ENCODE data around the gene ANO9.
"Not testable (repeated sequence)": the region's sequence is repeated elsewhere in the genome, so short reads cannot be mapped to it uniquely, and the experiment has no call there.

Gene ANO9

DNA sequence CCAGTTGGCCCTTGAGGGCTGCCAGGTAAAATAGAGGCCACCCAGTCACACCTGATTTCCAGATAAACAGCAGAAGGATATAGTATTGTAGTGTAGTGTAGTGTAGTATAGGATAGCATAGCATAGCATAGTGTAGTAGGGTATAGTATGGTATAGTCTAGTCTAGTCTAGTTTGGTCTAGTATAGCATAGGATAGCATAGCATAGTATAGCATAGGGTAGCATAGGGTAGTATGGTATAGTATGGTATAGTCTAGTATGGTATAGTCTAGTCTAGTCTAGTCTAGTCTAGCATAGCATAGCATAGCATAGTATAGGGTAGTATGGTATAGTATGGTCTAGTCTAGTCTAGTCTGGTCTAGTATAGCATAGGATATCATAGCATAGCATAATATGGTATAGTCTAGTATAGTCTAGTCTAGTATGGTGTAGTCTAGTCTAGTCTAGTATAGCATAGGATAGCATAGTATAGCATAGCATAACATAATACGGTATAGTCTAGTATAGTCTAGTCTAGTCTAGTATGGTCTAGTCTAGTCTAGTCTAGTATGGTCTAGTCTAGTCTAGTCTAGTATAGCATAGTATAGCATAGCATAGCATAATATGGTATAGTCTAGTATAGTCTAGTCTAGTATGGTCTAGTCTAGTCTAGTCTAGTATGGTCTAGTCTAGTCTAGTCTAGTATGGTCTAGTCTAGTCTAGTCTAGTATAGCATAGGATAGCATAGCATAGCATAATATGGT is 6.6 kb downstream of the ANO9 start:
- H3K36me3 ChIP-seq (ENCODE audit: control insufficient read depth, insufficient read depth, low read length), result peaks cover 18% of the 10 kb centered on the region
- not testable (repeated sequence) for H3K9me3 ChIP-seq (ENCODE audit: control insufficient read depth, low read length); H3K4me3 ChIP-seq (ENCODE audit: insufficient read depth, low read depth, low read length, poor library complexity, severe bottlenecking); DNase-seq; H3K27ac ChIP-seq (ENCODE audit: insufficient read depth, low read length, poor library complexity, severe bottlenecking); H3K27me3 ChIP-seq (replicated peaks; ENCODE audit: control insufficient read depth, insufficient read depth, low read length, poor library complexity, severe bottlenecking)
- H3K4me1 ChIP-seq (ENCODE audit: control insufficient read depth, insufficient read depth, low read length, poor library complexity, severe bottlenecking), result peaks cover 14% of the 10 kb centered on the region

DNA sequence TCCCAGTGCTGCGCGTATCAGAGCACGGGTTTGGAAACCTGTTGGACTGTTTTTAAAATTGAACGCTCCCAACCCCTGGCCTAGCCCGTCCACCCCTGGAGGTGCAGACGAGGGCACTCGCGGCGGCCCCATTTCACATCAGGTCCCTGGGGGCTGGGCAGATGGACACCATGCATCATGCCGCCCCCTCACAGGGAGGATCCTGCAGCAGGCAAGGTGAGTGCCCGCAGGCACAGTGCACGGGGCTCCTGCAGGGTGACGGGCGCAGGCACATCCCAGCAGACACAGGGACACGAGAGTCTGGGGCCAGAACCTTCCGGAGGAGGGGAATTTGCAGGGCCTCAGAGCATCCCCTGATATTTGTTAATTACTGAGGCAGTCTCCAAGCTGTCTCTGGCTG is 7.3 kb downstream of the ANO9 start:
- Histone ChIP-seq H3K27me3 (replicated peaks; ENCODE audit: control insufficient read depth, insufficient read depth, low read length, poor library complexity, severe bottlenecking) (no peaks in the 10 kb centered on the region), H3K36me3 (ENCODE audit: control insufficient read depth, insufficient read depth, low read length) (peaks cover 18% of the 10 kb centered on the region), H3K9me3 (ENCODE audit: control insufficient read depth, low read length) (no peaks in the 10 kb centered on the region)

DNA sequence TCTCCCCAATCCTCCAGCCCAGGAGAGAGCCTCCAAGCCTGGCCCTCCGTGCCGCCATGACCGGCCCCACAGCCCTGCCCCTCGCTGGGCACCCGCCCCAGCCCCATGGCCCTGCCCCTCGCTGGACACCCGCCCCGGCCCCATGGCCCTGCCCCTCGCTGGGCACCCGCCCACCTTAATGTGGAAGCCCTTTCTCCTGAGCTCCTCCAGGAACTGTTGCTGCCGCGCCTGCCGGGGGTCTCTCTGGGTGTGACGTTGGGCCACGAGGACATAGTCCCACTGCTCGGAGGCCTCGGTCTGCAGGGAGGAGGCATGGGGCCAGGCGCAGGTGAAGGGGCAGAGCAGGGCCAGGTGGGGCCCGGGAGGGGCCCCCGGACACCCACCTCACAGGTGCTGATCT is 8.2 kb downstream of the ANO9 start:
- Histone ChIP-seq H3K27ac (ENCODE audit: insufficient read depth, low read length, poor library complexity, severe bottlenecking) (no peak overlapping the region), H3K4me1 (ENCODE audit: control insufficient read depth, insufficient read depth, low read length, poor library complexity, severe bottlenecking) (peaks cover 11% of the 10 kb centered on the region), H3K36me3 (ENCODE audit: control insufficient read depth, insufficient read depth, low read length) (peaks cover 18% of the 10 kb centered on the region), H3K27me3 (replicated peaks; ENCODE audit: control insufficient read depth, insufficient read depth, low read length, poor library complexity, severe bottlenecking) (no peaks in the 10 kb centered on the region), H3K4me3 (ENCODE audit: insufficient read depth, low read depth, low read length, poor library complexity, severe bottlenecking) (no peak overlapping the region), H3K9me3 (ENCODE audit: control insufficient read depth, low read length) (no peaks in the 10 kb centered on the region)
- DNase-seq, result no peak

More for the DNA sequence above, 7.3 kb downstream of the ANO9 start:
- no peak for DNase-seq
- H3K27ac ChIP-seq (ENCODE audit: insufficient read depth, low read length, poor library complexity, severe bottlenecking), result no peak overlapping the region
- H3K4me1 ChIP-seq (ENCODE audit: control insufficient read depth, insufficient read depth, low read length, poor library complexity, severe bottlenecking), result peaks cover 14% of the 10 kb centered on the region
- no peak overlapping the region for H3K4me3 ChIP-seq (ENCODE audit: insufficient read depth, low read depth, low read length, poor library complexity, severe bottlenecking)

DNA sequence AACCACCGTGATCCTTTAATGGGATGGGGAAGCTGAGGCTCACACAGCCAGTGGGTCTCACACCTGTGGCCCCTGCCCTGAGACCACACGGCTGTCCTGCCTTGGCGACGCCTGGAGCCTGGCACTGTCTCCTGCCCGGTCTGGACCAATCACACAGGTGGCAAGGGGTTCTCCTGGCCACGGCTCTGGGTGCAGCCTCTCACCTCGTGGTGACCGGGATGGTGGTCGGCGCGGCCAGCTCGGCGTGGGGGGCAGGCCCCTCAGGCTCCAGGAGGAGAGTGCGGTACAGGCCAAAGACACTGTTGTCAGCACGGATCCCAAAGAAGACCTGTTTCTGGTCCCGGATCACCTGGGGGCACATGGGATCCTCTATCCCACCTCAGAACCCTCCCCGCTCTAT is 8.7 kb downstream of the ANO9 start:
- H3K4me3 ChIP-seq (ENCODE audit: insufficient read depth, low read depth, low read length, poor library complexity, severe bottlenecking), result no peak overlapping the region
- peaks cover 10% of the 10 kb centered on the region for H3K4me1 ChIP-seq (ENCODE audit: control insufficient read depth, insufficient read depth, low read length, poor library complexity, severe bottlenecking)
- H3K9me3 ChIP-seq (ENCODE audit: control insufficient read depth, low read length), result no peaks in the 10 kb centered on the region
- H3K27me3 ChIP-seq (replicated peaks; ENCODE audit: control insufficient read depth, insufficient read depth, low read length, poor library complexity, severe bottlenecking), result no peaks in the 10 kb centered on the region
- no peak for DNase-seq
- H3K36me3 ChIP-seq (ENCODE audit: control insufficient read depth, insufficient read depth, low read length), result peaks cover 23% of the 10 kb centered on the region
- H3K27ac ChIP-seq (ENCODE audit: insufficient read depth, low read length, poor library complexity, severe bottlenecking), result no peak overlapping the region

DNA sequence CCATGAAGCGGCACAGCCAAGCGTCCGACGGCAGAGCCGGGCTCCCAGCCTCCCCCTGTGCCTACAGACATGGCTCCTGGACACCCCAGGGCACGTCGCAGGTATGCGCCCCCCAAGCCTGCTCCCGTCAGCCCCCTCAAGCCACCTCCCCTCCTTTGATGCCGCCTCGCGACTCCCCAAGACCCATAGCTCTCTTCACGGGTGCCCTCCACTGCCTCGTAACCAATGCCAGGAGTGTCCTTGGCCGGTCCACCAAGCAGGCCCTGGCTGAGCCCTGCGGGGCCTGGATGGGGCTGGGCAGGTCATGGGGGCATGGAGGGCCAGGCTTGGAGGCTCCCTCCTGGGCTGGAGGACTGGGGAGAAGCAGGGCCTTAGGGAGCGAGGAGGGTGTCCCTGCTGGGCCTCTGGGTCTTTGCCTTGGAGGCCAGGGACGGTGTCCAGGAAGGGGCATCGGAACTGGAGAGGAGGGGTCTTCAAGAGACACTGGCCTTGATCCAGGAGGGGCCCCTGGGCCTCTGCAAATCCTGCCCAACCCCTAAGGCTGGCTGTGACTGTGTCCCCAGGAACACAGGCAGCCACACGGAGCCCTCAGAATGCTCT is 9.2 kb downstream of the ANO9 start:
- no peak overlapping the region for H3K4me3 ChIP-seq (ENCODE audit: insufficient read depth, low read depth, low read length, poor library complexity, severe bottlenecking)
- no peak overlapping the region for H3K27ac ChIP-seq (ENCODE audit: insufficient read depth, low read length, poor library complexity, severe bottlenecking)
- no peak for DNase-seq
- no peaks in the 10 kb centered on the region for H3K27me3 ChIP-seq (replicated peaks; ENCODE audit: control insufficient read depth, insufficient read depth, low read length, poor library complexity, severe bottlenecking)
- H3K9me3 ChIP-seq (ENCODE audit: control insufficient read depth, low read length), result no peaks in the 10 kb centered on the region
- H3K36me3 ChIP-seq (ENCODE audit: control insufficient read depth, insufficient read depth, low read length), result peaks cover 25% of the 10 kb centered on the region
- H3K4me1 ChIP-seq (ENCODE audit: control insufficient read depth, insufficient read depth, low read length, poor library complexity, severe bottlenecking), result peaks cover 5% of the 10 kb centered on the region

DNA sequence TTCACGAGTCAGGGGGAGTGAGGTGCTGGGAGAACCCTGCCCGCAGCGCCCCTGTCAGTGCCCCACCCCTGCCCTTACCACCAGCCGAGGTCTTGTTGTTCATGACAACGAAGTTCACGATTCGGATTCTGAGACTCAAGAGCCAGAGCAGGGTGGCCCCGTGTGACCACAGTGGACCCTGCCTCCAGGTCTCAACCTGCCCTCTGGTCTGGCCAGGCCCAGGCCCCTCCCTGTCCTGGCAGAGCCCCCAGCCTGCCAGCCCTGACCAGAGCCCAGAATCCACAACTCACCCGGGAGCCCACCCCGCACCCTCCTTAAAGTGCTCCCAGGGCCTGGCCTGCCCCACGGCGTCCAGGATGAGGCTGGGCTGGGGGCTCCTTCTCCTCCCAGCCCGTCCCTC is 9.9 kb downstream of the ANO9 start:
- H3K9me3 ChIP-seq (ENCODE audit: control insufficient read depth, low read length), result no peaks in the 10 kb centered on the region
- H3K4me1 ChIP-seq (ENCODE audit: control insufficient read depth, insufficient read depth, low read length, poor library complexity, severe bottlenecking), result no peaks in the 10 kb centered on the region
- H3K36me3 ChIP-seq (ENCODE audit: control insufficient read depth, insufficient read depth, low read length), result peaks cover 25% of the 10 kb centered on the region
- DNase-seq, result no peak
- no peak overlapping the region for H3K4me3 ChIP-seq (ENCODE audit: insufficient read depth, low read depth, low read length, poor library complexity, severe bottlenecking)
- no peak overlapping the region for H3K27ac ChIP-seq (ENCODE audit: insufficient read depth, low read length, poor library complexity, severe bottlenecking)
- no peaks in the 10 kb centered on the region for H3K27me3 ChIP-seq (replicated peaks; ENCODE audit: control insufficient read depth, insufficient read depth, low read length, poor library complexity, severe bottlenecking)

DNA sequence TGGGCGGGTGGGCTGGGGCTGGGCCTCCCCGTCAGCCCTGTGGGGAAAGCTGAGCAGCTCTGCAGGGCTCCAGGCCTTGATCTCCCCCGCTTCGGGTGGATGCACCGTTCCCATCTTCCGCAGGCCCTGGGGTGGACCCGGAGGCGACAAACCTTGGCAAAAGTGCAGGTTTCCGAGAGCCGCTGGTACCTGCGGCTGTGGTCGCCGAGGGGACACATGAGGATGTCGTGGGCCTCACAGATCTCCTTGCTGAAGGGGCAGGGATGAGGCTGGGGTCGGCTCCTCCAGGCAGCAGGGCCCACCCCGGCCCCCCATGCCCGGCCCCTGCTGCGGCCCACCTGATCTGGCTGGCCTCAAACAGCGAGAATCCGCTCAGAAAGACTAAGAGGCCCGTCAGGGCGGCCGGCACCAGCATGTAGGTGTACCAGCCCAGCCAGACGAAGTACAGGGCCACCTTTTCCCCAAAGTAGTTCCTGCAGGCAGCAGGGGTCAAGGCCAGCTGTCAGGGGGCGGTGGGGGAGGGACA is 11.8 kb downstream of the ANO9 start:
- H3K36me3 ChIP-seq (ENCODE audit: control insufficient read depth, insufficient read depth, low read length), result peaks cover 28% of the 10 kb centered on the region
- no peak for DNase-seq
- no peak overlapping the region for H3K4me3 ChIP-seq (ENCODE audit: insufficient read depth, low read depth, low read length, poor library complexity, severe bottlenecking)
- no peaks in the 10 kb centered on the region for H3K27me3 ChIP-seq (replicated peaks; ENCODE audit: control insufficient read depth, insufficient read depth, low read length, poor library complexity, severe bottlenecking)
- no peaks in the 10 kb centered on the region for H3K4me1 ChIP-seq (ENCODE audit: control insufficient read depth, insufficient read depth, low read length, poor library complexity, severe bottlenecking)
- H3K9me3 ChIP-seq (ENCODE audit: control insufficient read depth, low read length), result no peaks in the 10 kb centered on the region
- no peak overlapping the region for H3K27ac ChIP-seq (ENCODE audit: insufficient read depth, low read length, poor library complexity, severe bottlenecking)

DNA sequence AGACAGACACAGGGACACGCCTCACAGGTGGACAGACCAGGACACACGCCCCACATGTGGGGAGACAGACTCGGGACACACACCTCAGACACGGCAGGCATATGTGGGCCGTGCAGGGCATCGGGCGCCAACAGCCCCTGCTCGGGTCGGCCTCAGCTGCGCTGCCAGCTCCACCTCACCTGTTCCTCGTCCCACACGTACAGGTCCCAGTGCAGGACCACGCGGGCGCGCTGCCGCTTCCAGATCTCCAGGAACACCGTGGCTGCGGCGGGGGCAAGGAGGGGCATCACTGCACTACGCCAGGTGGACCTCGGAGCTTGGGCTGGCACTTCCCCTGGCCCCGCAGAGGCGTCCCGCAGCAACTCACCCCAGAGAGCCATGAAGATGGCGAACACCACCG is 12.4 kb downstream of the ANO9 start:
- DNase-seq, result no peak
- no peaks in the 10 kb centered on the region for H3K4me1 ChIP-seq (ENCODE audit: control insufficient read depth, insufficient read depth, low read length, poor library complexity, severe bottlenecking)
- H3K27ac ChIP-seq (ENCODE audit: insufficient read depth, low read length, poor library complexity, severe bottlenecking), result no peak overlapping the region
- no peaks in the 10 kb centered on the region for H3K9me3 ChIP-seq (ENCODE audit: control insufficient read depth, low read length)
- H3K4me3 ChIP-seq (ENCODE audit: insufficient read depth, low read depth, low read length, poor library complexity, severe bottlenecking), result no peak overlapping the region
- no peaks in the 10 kb centered on the region for H3K27me3 ChIP-seq (replicated peaks; ENCODE audit: control insufficient read depth, insufficient read depth, low read length, poor library complexity, severe bottlenecking)
- H3K36me3 ChIP-seq (ENCODE audit: control insufficient read depth, insufficient read depth, low read length), result peaks cover 28% of the 10 kb centered on the region

DNA sequence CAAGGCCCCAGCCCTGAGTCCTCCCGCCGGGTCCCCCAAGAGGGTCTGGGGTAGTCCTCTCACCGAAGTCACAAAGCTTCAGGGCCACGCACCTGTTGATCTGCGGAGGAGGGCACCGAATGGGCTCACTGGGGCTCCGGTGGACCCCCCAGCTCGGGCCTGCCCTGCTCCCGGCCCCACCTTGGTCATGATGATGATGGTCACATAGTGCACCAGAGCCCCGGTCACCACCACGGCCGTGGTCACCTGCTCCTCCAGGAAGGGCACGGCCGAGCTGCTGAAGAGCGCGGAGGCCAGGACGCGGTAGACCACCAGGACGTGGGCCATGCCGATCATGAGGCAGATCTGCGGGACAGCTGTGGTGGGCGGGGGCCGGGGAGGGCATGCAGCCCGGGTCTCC is 13.5 kb downstream of the ANO9 start:
- DNase-seq, result no peak
- H3K4me3 ChIP-seq (ENCODE audit: insufficient read depth, low read depth, low read length, poor library complexity, severe bottlenecking), result no peak overlapping the region
- no peaks in the 10 kb centered on the region for H3K4me1 ChIP-seq (ENCODE audit: control insufficient read depth, insufficient read depth, low read length, poor library complexity, severe bottlenecking)
- no peak overlapping the region for H3K27ac ChIP-seq (ENCODE audit: insufficient read depth, low read length, poor library complexity, severe bottlenecking)
- H3K36me3 ChIP-seq (ENCODE audit: control insufficient read depth, insufficient read depth, low read length), result peaks cover 27% of the 10 kb centered on the region
- no peaks in the 10 kb centered on the region for H3K9me3 ChIP-seq (ENCODE audit: control insufficient read depth, low read length)
- H3K27me3 ChIP-seq (replicated peaks; ENCODE audit: control insufficient read depth, insufficient read depth, low read length, poor library complexity, severe bottlenecking), result no peaks in the 10 kb centered on the region

DNA sequence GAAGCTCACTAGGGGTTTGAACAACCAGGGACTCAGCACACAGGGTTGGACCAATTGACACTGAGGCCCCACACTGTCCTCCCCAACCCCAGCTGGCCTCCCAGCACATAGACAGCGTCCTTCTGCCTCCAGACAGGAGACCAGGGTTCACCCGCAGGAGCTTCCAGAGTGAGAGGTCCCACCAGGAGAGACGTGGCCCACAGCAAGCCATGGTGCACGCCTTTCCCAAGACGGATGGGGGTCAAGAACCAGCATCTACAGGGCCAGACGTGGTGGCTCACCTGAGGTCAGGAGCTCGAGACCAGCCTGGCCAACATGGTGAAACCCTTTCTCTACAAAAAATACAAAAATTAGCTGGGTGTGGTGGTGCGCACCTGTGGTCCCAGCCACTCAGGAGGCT is 15.0 kb downstream of the ANO9 start:
- H3K9me3 ChIP-seq (ENCODE audit: control insufficient read depth, low read length), result no peaks in the 10 kb centered on the region
- no peaks in the 10 kb centered on the region for H3K27me3 ChIP-seq (replicated peaks; ENCODE audit: control insufficient read depth, insufficient read depth, low read length, poor library complexity, severe bottlenecking)
- no peak for DNase-seq
- H3K4me1 ChIP-seq (ENCODE audit: control insufficient read depth, insufficient read depth, low read length, poor library complexity, severe bottlenecking), result no peaks in the 10 kb centered on the region
- H3K36me3 ChIP-seq (ENCODE audit: control insufficient read depth, insufficient read depth, low read length), result peaks cover 12% of the 10 kb centered on the region
- no peak overlapping the region for H3K27ac ChIP-seq (ENCODE audit: insufficient read depth, low read length, poor library complexity, severe bottlenecking)
- H3K4me3 ChIP-seq (ENCODE audit: insufficient read depth, low read depth, low read length, poor library complexity, severe bottlenecking), result no peak overlapping the region

Measured in effector memory CD4-positive, alpha-beta T cell (primary cell).